HG02943 (cell line): Measurements from ENCODE around the gene DCDC1.

Experiments used
- ATAC-seq: cut with Tn5 transposase; IDR thresholded peaks from one replicate; pipeline ENCODE4 v1.9.1; 2021; ENCODE audit warnings: mild to moderate bottlenecking, low read depth, moderate library complexity; ENCODE audit not compliant: unreplicated experiment

The DCDC1 gene

GRCh38 chr11:30868626-30869081, 500.9 kb downstream of the DCDC1 start:
- no peak for ATAC-seq

- no peak for ATAC-seq
These were observed 506.3 kb downstream of the DCDC1 start for GRCh38 chr11:30863209-30863608.

- ATAC-seq = no peak
These were observed 508.0 kb downstream of the DCDC1 start for GRCh38 chr11:30861531-30861930.

- no peak for ATAC-seq
These were observed 508.5 kb downstream of the DCDC1 start for GRCh38 chr11:30861064-30861463.

GRCh38 chr11:30860146-30860545, 509.4 kb downstream of the DCDC1 start:
- no peak for ATAC-seq

GRCh38 chr11:30859669-30860068, 509.9 kb downstream of the DCDC1 start:
- ATAC-seq = no peak

GRCh38 chr11:30855383-30856006, 514.0 kb downstream of the DCDC1 start:
- no peak for ATAC-seq

GRCh38 chr11:30853439-30853838, 516.1 kb downstream of the DCDC1 start:
- no peak for ATAC-seq

GRCh38 chr11:30852645-30853044, 516.9 kb downstream of the DCDC1 start:
- ATAC-seq = no peak

- no peak for ATAC-seq
These were observed 517.4 kb downstream of the DCDC1 start for GRCh38 chr11:30852091-30852490.

- no peak for ATAC-seq
These were observed 532.3 kb downstream of the DCDC1 start for GRCh38 chr11:30837252-30837651.

- ATAC-seq = no peak
These were observed 536.7 kb downstream of the DCDC1 start for GRCh38 chr11:30832831-30833230.

GRCh38 chr11:30830681-30831080, 538.9 kb downstream of the DCDC1 start:
- no peak for ATAC-seq

GRCh38 chr11:30826911-30827310, 542.6 kb downstream of the DCDC1 start:
- ATAC-seq = no peak

- no peak for ATAC-seq
These were observed 543.8 kb downstream of the DCDC1 start for GRCh38 chr11:30825723-30826122.

- ATAC-seq = no peak
These were observed 546.4 kb downstream of the DCDC1 start for GRCh38 chr11:30823119-30823518.

- ATAC-seq = no peak
These were observed 548.0 kb downstream of the DCDC1 start for GRCh38 chr11:30821438-30821965.

- ATAC-seq = no peak
These were observed 550.8 kb downstream of the DCDC1 start for GRCh38 chr11:30818721-30819120.

GRCh38 chr11:30816959-30817880, 552.3 kb downstream of the DCDC1 start:
- ATAC-seq = no peak

- no peak for ATAC-seq
These were observed 553.9 kb downstream of the DCDC1 start for GRCh38 chr11:30815619-30816018.

- ATAC-seq = no peak
These were observed 554.8 kb downstream of the DCDC1 start for GRCh38 chr11:30814737-30815136.
